NCI-H1930 (cell line): ENCODE results near the gene MERTK.
"Not testable (repeated sequence)": the region's sequence is repeated elsewhere in the genome, so short reads cannot be mapped to it uniquely, and the experiment has no call there.

Experiments
- DNase-seq, 2 experiments: peaks; one replicate each; lab custom pipeline; 2025; lab: John Stamatoyannopoulos, UW

MERTK gene

DNA sequence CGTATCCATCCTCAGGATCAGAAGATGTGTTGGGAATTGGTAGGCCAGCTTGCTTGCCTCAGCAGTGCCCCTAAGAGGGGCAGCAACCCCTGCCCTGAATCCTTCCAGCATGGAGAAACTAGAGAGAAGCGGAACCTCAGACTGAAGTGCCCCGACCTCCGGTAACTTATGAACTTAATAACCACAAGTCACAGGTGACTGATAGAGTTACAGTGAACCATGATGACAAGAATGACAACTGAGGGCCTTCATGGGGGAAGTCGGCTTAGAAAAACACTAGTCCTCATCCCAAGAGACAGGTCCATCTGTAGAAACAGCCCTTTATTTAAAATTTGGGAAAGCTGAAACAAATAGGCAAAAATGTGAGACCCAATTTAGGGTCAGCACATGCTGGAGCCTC lies 114.1 kb downstream of the MERTK start:
- DNase-seq: no peak

DNA sequence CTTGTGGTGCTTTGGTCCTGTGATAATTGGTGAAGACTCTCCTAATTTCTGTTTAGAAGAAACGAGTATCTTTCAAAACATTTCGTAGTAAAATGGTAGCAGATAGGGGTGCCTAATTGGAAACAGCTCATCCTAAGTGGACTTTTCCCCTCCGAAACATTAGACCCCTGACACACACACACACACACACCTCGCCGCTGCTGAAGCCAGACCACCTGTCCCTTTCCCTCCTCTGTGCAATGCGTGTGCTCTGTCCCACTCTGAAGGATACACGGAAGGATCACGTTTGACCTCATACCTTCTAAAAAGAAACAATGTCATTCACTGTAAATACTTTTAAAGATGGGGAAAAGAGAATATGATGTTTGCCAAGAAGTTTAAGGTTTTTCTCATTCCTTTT lies 120.4 kb downstream of the MERTK start:
- no peak for DNase-seq

DNA sequence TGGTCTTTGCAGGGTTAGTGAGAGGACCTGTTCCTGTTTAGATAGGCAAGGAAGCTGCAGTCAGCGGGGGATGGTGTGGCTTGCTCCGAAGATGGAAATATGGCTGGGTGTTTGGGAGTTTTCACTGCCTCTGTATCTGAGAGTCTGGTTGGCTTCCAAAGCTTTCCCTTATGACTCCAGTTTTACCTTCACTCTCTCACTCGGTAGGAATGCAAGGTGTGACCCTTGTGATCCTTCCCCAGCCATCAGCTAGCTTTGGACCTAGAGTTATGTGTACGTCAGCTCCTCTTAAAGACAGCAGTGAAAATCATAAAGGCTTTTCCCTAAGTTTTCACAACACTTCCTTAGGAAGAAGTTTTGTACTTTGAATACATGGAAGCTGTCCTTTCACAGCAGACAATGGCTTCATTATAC lies 121.2 kb downstream of the MERTK start:
- no peak for DNase-seq

DNA sequence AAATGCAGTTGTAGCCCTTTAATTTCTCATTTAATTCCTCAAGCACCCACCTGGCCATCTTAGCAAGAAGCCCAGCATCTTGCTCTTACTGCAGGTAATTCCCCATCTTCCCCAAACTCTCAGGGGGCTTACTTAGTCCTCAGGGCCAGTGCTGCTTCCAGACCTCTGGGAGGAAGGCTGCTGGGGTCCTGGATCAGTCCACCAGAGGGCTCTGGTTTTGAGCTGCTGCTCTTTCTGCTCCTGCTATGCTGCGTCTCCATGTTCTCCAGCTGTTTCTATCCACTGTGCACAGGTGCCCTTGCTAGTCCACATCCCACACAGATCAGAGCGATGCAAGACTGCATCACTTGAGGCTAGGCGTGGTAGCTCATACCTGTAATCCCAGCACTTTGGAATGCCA lies 122.2 kb downstream of the MERTK start:
- DNase-seq: no peak

DNA sequence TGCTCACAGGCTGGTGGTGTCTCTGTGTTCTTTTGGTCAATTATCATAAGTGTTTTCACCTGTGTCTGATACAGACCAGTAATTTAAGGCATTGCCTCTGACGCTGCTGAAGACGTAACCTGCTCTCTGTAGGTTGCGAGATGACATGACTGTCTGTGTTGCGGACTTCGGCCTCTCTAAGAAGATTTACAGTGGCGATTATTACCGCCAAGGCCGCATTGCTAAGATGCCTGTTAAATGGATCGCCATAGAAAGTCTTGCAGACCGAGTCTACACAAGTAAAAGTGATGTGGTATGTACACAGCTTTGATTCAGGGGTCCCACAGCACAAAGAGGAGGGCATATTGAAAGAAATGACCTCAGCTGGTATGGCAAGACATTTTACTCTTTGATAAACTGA lies 122.9 kb downstream of the MERTK start:
- no peak for DNase-seq

DNA sequence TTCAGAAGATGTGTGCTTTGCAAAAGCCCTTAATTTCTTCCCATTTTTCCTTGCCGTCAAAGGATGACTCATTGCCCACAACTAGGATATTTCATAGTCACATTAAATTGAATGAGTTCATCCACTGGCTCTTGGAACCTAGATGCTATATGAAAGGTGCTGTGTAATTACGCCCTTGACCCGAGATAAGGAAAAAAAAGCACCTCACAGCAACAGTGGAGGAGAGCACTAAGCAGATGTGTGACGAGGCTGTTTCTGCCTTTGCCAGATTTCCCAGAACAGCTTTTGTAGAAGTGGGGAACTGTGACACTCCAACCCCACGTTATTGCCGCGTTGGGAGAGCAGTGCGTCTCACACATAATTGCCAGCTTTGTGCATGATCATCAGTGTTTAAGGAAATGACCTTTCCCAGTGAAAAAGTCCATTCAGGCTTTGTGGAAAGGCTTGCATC lies 123.4 kb downstream of the MERTK start:
- DNase-seq: no peak

DNA sequence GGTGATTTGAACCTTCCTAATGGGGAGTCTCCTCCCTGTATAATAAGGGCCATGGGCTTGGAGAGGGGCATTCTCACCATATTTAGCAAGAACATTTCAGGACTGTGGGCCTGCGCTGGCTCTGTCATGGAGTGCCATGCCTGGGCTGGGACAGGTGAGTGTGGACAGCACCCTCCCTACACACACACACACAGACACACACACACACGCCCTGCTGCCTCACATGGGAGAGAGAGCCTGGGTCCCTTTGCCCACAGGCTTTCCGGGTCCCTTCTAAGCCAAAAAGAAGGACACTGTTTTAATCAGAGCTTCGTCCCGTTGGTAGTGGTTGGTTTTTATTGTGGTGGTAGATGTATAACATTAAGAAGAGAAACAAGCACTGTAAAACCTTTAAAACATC lies 125.3 kb downstream of the MERTK start:
- no peak for DNase-seq

DNA sequence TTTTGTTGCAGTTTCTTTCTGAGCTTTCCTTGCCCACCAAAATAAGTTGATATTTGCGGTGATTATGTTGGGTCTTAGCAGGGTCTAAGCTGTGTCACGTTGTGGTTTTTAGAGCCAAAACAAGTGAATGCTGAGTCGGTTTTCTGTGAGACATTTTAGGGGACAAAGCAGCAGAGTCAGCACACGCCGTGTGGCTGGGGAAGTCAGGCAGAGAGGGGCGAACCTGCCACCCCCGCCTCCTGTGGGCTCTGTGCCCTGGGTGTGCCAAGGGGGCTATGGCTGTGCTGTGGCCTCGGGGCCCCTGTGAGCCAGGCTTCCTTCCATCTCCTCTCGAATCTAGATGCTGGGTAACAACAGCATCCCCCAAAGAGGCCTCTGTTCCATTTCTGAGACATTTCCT lies 125.8 kb downstream of the MERTK start:
- no peak for DNase-seq

DNA sequence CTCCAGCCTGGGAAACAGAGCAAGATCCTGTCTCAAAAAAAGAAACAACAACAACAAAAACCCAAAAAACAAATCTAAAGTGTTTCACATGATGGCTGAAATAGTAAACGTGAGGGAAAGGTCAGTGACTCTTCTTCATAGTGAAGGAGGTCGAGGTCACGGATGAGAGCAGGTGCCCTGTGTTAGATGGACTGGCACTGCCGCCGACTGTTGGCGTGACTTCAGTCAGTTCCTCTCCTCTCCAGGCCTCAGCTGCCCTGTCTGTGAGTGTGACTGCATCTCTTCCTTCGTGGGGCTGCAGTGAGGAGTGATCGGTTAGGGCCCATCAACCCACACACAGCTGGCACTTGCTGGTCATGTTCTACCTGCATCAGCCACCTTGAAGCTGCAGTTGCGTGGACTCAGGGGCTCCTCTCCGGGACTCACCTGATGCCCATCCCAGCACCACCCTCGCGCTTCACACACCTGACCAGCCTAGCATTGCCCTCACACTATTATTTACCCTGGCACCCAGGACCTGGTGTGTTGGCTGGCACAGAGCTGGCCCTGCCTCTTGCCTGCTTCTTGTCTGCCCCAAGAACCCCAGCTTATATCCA lies 126.6 kb downstream of the MERTK start:
- no peak for DNase-seq

DNA sequence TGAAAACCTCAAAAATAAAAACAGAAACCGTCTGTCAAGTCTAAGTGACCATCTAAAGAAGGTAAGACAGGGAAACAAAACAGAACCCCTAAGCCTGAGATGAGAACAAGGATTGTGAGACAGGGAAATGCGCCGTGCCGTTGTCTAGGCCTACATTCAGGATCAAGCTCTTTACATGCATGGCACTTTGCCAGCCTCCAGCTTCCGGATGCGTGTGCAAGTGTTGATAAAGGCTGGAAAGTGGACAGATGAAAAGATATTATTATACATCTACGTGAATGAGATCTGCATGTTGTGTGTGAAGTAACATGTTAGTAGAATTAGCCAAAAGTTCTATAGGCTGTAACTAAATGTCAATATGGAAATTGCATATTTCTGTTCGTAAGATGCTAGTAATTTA lies 128.1 kb downstream of the MERTK start:
- no peak for DNase-seq

DNA sequence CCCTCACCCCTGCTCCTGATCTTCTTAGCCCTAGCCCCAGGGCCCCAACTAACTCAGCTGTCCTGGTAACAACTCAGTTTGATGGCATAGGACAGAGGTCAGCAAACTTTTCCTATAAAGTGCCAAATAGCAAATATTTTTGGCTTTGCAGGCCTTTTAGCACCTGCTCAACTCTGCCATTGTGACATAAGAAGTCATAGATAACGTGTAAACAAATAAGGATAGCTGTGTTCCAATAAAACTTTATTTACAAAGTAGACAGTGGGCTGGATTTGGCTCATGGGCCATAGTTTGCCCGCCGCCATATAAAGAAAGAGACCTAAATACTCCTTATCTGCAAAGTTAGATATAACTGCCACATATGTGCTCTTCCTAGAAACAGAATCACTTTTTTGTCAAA lies 129.4 kb downstream of the MERTK start:
- no peak for DNase-seq

DNA sequence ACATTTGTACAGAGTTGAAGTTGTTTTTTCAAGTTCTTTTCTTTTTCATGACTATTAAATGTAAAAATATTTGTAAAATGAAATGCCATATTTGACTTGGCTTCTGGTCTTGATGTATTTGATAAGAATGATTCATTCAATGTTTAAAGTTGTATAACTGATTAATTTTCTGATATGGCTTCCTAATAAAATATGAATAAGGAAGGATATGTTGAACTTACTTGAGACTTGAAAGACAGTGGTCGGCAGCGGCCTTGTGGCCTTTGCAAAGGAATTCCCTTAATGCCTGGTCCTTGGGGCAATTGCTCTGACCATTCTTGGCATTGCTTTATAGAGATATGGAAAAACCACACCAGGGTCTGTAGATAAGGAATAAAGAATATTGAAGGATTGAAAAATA lies 130.8 kb downstream of the MERTK start:
- no peak for DNase-seq

DNA sequence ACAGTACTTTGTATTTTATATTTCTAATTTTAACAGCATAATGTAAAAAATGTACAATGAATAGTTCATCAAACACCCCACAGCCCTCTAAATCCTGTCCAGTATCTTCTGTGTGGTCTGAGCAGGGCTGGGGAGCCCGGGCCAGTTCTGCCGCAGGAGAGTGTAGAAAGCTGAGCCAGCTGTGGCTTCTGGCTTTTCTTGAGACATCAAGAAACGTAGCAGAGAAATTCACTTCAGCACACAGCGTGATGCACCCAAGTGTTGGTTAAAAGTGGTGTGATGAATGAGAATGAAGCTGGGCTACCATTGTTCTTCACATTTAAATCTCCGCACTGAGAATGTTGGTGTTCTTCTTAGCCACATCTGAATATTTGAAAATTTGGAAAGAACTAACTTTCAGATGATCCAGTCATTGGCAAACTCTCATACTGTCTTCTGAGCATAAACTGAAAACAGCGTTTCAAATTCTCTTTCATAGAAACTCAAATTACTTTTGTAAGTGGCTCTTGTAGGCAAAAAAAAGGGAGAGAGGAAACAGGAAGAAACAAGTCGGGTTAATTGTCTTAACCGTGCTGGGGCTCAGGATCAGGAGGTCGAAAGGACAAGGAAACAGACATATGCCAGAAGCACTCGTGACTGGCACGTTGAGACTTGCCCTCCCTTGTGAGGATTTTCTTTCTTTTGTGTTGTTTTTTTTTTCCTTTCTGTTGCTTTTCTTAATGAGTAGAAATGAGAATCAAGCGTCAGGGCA lies 133.2 kb downstream of the MERTK start:
- DNase-seq: no peak

DNA sequence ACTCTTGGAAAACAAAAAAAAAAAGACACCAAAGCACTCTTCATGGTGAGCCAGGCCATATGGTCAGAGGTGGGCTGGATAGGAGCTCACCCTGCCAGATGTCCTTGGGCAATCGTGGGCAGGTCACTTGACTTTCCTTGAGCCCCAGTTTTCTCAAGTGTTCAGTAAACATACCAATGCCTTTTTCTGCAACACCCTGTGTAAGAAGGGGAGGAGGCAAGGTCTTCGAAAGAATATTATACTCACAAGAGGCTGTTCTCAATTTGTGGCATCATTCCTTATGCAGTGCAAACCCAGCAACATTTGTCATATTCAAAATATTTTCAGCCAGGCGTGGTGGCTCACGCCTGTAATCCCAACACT lies 133.8 kb downstream of the MERTK start:
- DNase-seq: no peak

DNA sequence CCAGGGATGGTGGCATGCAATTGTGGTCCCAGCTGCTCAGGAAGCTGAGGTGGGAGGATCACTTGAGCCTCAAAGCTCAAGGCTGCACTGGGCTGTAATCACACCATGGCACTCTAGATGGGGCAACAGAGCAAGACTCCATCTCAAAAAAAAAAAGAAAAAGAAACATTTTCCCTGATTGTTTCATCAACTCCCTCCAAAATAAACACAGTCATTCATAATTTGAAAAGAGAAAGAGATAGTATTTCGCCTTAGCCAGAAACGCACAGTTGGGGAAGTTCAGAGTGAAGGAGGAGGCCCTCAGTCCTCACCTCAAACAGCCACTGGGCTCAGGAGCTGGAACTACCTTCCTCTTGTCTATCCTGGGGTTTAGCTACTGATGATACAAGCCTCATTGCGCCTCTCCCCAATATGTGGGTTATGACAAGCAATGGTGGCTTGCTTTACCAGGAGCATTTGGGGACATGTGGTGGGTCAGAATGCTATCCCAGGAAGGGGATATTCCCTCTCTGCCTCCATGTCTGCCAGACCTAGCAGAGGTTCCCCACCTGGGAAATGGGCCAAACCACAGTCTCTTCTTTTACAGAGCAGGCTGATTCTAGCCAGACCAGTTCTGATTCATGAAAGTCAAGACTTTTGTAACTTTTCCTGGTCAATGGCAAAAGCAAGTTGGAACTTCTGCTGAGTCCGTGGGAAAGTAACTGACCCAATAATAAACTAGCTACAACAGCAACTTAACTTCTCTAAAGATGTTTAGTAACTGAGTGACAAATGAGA lies 134.5 kb downstream of the MERTK start:
- no peak for DNase-seq

DNA sequence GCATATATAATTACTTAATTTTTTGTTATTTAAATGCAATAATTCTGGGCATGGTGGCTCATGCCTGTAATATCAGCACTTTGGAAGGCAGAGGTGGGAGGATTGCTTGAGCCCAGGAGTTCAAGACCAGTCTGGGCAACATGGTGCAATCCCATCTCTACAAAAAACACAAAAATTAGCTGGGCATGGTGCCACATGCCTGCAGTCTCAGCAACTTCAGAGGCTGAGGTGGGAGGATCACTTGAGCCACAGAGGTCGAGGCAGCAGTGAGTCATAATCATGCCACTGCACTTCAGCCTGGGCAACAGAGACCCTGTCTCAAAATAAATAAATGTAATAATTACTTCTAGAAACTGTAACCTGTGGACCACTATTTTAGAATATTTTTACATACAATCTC lies 135.2 kb downstream of the MERTK start:
- no peak for DNase-seq

DNA sequence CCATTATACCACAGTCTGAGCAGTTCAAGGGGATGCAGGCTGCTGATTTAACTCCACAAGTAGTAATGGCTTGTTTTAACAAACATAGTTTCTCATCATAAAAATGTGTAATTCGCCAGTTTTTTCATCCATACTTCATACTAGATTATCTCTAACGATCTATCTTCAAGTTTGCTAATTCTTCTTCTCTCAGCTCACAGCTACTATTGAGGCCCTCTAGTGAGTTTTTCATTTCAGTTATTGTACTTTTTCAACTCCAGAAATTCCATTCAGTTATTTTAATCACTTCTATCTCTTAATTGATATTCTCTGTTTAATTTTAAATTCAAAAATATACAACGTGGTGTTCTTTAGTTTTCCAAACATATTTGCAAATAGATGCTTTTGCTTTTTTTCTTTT lies 136.5 kb downstream of the MERTK start:
- DNase-seq: no peak

DNA sequence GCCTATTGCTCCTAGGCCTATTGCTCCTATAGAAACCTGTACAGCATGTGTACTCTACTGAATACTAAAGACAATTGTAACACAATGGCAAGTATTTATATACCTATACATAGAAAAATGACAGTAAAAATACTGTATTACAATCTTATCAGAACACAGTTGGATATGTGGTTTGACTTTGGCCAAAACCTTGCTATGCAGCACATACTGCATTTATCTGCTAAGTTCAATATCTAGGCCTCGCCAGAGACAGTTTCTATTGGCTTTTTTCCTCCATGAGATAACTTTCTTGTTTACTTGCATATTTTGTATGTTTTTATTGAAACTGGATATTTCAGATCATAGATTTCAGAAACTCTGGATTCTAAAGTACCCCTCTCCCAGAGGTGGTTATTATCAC lies 137.4 kb downstream of the MERTK start:
- no peak for DNase-seq

DNA sequence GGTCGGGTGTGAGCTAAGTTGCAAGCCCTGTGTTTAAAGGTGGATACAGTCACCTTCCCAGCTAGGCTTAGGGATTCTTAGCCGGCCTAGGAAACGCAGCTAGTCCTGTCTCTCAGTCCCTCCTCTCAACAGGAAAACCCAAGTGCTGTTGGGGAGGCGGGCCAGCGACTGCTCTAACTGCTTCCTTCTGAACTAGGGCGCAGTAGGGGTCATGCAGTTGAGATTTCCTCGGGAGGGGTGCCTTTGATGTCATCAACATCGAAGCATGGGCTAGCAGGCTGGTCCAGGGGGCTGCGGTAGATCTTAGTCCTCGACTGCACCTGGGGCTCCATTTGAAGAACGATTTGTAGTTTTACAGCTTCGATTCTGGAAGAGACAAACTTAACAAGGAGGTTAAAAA lies 141.1 kb downstream of the MERTK start:
- not testable (repeated sequence) for DNase-seq

DNA sequence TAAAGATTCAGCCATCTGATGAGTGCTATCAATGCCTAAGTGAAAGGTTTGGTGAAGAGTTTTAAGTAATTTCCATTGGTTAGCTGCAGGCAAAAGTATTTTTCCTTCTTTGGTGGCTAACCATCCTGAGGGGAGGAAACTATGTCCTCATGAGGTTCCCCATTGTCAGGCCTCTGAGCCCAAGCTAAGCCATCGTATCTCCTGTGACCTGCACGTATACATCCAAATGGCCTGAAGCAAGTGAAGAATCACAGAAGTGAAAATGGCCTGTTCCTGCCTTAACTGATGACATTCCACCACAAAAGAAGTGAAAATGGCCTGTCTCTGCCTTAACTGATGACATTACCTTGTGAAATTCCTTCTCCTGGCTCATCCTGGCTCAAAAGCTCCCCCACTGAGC lies 141.7 kb downstream of the MERTK start:
- not testable (repeated sequence) for DNase-seq

DNA sequence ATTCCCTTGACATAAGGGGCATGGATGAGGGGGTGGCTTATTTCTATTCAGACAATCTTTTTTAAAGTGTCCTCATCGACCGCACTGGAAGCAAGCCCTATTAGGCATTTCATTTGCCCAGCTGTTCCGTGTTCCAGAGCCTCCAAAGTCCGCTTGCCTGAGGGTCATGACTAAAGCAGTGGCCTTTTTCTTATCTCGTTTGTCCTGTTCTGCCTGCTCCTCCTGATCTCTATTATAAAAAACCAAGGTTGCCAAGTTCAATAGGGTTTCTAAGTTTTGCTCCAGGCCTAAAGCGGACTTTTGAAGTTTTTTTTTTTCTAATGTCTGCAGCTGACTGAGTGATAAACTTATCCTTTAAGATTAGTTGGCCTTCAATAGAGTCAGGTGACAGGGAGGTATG lies 143.1 kb downstream of the MERTK start:
- DNase-seq: not testable (repeated sequence)

DNA sequence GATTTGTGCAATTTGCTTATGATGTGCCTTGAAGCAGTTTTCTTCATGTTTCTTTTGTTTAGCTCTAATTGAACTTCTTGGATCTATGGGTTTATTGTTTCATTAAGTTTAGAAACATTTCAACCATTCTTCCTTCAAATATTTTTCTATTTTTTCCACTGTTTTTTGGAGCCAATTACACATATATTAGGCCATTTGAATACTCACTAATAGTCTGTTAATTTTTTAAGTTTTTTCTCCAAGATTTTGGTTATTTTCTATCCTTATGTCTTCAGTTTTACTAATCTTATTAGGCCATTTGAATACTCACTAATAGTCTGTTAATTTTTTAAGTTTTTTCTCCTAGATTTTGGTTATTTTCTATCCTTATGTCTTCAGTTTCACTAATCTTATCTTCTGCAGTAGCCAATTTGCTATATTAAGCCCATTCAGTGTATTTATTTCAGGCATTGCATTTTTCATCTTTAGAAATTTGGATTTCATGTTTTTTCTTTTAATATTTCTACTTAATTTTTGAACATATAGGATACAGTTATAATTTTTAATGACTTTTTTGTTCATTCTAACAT lies 147.1 kb downstream of the MERTK start:
- no peak for DNase-seq

DNA sequence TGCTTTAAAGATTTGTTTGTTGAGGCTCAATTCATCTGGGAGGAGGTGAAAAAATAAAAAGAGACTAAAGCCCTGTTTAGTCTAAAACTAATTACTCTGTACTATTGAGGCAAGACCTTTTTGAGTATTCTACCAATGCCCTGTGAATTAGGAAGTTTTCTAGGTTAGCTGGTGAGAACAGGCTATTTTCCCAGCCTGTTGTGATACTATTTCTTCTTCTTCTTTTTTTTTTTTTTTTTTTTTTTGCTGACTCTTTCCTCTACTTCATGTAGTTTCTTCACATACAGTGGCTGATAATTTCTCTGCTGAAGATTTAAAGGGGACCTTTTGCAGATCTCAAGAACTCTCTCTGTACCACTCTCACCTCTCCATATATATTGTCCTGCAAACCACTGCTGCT lies 147.8 kb downstream of the MERTK start:
- no peak for DNase-seq
